NCI-H1092 (cell line): ENCODE measurements around the gene AGBL1.

Experiments
- DNase-seq: peaks from one replicate; lab custom pipeline; 2025; lab: John Stamatoyannopoulos, UW

The AGBL1 gene

DNA sequence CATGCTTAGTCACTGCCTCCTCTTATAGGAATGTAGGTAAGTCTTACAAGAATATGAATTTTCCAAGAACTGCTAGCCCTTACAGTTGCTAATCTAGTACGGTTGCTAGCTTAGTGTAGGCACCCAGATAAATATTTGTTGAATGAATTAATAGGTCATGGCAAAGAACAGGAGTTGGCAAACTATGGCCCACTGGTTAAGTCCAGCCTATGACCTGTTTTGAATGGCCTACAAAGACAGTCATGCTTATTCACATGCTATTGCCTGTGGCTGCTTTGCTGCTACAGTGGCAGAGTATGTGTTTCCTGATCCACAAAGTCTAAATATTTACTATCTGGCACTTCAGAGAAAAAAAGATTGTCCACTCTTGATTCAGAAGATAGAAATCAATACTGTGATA is 631.8 kb downstream of the AGBL1 start:
- DNase-seq, result no peak

DNA sequence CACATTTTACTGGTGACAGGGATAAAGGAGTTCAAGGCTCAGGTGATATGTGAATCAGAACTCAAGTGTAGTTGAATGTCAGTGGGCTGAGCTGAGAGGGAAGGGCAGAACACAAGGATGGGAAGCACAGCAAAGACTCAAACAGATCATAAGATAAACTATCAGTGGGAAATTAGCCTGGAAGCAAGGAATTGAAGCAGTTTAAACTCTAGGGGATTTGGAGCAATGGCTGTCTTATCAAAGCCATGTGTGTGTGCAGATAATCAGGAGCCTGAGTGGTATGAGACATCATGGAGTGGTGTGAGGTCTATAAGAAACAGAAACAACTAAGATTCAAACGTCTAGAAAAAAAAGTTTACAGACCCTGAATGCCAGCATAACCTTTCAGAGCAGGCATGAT is 634.6 kb downstream of the AGBL1 start:
- DNase-seq, result no peak

DNA sequence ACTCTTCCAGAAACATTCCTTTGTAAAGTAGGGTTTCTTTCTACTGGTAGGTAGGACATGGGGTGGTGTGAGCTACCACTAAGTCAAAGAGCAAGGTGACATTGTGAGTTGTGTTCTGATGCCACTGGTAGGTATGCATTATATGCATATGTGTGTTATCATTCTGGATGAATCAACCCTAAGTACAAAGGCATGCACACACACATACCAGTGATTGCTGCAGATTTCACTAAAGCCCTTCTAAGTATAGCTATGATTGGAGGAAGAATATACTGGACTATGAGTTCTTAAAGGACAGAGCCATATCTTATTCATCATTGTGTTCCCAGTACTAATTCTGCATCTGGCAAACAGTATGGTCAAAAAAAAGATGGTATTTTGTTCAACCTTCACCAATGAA is 646.0 kb downstream of the AGBL1 start:
- no peak for DNase-seq

DNA sequence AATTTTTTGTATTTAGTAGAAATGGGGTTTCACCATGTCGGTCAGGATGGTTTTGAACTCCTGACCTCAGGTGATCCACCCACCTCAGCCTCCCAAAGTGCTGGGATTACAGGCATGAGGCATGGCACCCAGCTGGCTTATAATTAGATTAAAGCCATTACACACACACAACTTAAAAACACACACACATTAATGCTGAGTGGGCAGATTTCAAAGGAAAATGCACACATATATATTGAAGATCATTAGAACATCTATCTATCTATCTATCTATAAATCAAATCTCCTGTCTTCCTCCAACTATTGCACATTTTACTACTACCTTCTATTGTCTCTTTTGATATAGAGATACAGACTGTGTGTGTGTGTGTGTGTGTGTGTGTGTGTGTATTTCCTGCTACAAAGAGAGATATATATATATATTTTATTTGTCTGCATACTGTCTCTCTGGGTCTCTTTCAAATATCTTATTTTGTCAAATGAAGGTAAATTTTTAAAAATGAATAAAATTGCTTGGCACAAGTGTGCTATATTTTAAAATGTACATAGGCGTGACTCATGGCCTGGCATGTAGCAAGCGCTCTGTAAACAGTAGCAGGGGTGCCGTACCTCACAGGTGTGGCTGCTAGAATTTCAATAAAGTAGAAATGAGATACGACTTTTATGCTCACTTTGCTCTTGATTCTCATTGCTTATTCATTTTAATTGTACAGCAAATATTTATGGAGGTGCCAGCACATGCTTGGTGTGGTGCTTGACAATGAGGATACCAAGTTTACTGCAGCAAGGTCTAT is 655.8 kb downstream of the AGBL1 start:
- DNase-seq, result no peak

DNA sequence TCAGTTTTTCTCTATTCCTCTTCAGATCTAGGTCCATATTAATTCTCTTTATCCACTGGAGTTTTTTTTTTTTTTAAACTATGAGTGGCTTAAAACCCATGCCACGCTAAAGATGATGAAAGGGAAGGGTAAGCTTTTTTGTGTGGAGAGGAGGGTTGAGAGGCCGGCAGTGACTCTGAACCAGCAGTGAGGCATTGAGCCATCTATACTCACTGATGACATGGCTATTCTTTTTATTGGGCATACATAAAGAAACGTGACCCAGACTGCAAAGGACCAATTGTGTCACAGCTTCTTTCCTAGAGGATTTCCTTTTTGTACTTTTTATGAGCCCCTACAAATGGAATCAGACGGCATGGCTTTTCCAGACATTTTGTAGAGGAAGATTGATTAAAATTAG is 662.2 kb downstream of the AGBL1 start:
- DNase-seq, result no peak

DNA sequence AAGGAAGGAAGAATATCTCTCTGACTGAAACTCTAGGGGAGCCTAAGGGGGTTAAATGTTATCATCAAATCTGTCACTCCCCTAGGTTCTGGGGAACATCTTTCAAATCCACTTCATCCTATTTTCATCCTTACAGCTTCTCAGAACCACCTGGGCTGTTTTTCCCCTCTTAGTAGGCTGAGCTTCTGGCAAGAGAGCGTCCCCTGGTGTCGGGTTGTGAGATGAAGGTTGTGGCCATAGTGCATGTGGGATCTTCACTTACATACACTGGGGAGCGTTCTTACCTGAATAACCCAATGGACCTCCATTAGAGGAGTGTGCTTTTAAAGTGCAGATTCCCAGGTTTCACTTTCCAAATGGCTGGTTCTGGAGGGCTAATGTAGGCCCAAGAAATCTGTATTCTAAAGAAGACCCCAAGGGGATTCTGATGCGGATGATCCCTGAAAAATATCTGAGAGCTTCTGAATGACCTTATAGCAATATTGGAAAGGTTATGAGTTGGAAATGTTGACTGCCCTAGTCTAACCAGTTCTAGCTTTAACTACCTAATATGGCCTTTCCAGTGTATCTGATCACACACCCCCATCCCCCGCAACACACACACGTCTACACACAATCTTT is 663.7 kb downstream of the AGBL1 start:
- no peak for DNase-seq

DNA sequence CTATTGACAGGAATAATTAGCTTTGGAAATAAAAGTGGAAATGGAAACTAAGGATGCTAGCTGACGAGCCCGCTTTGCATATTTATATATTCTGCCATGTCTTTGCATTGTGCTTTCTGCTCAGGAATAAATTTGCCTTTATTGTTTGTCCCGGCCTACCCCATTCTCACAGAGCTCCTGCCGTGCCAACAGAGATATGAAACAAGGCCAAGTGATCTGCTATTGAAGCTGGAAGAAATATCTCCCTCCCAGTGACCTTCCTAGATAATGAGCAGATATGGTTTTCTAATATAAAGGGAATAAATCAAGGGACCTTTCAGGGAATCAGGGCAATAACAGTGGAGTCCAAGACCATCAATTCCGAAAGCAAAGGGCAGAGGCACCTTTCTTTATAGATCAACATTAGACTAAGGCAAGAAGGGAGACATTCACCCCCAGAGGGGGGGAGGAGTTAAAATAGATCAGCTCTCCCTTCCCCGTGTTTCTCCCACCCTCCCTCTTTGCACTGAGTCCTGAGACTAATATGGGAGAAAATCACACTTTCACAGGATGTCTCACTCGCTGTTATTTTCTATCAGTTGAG is 664.6 kb downstream of the AGBL1 start:
- DNase-seq, result no peak

DNA sequence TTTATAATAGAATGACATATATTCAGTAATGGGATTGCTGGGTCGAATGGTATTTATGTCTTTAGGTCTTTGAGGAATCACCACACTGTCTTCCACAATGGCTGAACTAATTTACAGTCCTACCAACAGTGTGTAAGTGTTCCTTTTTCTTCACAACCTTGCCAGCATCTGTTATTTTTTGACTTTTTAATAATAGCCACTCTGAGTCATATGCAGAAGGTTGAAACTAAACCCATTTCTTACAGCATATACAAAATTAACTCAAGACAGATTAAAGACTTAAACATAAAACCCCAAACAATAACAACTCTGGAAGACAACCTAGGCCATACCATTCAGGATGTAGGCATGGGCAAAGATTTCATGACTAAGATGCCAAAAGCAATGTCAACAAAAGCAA is 671.4 kb downstream of the AGBL1 start:
- no peak for DNase-seq

DNA sequence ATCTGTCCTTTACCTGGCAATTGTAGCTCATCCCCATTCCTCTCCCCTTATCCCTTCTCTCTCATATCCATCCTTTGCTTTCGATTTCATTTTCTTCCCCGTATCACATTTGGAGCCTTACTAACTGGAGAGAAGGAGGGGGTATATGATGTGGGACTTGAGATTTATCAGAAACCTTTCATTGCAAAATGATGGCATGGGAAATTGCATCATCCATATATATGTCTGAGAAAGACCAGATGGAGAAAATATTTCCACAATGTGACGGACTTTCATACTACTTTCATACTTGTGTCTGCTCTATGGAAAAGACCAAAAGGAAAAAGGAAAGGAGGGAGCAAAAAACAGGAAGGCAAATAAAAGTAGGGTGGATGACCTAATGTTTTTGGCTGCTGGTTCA is 675.2 kb downstream of the AGBL1 start:
- DNase-seq, result no peak

DNA sequence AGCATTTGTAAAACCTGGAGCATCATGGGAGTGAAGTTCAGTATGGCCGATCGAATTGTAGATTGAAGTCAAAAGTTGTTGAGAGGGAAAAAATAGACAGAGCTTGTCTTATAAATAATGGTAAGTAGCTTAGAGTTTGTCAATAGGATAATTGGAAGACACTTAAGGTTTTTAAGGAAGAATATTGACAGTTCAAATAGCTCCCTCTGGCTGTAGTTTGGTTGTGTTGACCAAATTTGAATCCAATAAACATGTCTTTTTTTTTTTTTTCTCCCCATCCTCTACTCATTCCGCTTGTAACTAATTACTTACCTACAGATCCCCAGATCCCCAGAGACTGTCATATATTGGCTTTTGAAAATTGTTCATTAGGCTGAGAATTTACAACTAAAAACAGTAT is 677.0 kb downstream of the AGBL1 start:
- DNase-seq, result no peak

DNA sequence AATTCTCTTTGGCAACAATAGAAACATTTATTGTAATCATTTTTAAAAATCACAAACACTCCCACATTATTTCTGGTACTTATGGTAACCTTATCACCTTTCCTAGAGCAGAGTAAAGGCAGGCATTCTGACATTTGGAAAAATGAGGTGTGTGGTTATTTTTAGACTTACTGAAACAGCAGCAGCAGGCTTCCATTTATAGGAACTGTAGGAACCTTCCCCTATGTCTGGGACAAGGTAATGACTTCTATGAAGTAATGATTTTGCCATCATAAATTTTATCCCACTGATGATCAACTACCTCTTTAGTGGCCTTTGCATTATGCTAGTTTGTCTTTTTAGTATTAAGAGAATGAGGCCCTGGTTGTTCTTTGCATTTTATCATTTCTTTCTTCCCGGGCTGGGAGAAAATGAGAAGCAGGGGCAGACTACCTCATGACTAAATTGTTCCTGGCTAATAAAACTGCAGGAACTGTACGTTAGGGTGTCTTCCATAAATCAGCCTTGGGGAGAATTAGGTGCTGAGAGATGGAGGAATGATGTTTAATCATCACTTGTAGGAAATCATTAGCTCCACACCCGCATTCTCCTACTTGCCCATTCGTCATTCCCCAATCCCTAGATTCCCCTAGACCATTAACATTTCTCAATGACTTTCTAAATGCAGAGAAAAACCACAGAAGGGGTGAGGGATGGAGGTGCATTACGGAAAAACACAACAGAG is 680.3 kb downstream of the AGBL1 start:
- DNase-seq, result no peak

DNA sequence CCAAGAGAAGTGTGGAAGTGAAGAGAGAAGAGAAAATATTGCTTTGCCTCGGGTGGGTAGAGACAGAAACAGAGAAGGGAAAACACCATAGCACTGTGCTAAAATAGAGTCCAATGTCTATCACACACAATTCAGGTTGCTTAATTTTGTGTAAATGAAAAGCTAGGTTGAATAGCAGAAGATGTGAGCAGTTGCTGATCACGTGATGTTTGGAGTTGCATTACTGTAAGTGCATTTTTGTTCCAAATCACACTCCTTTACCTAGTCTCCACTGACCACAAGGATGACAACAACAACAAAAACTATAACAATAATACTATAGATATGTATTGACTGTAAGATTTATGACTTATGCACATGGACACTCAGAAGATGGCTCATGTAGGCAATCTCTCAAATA is 683.2 kb downstream of the AGBL1 start:
- no peak for DNase-seq

DNA sequence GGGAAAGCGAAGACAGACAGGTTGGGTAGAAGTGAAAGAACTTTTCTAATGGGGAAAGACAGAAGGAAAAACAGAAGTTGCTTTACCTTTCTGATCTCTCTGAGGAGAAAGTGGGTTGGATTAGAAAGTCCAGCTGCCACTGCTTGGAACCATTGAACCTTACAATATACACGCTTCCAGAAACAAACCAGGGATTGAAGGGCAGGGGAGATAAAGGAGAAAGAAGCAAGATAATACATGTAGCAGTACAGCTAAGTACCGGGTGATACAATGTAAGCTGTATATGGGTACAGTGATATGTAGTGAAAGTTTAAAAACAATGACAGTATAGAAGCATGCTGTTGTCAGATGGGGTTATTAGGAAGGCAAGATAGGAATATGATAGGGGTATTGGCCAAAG is 684.4 kb downstream of the AGBL1 start:
- DNase-seq, result no peak

DNA sequence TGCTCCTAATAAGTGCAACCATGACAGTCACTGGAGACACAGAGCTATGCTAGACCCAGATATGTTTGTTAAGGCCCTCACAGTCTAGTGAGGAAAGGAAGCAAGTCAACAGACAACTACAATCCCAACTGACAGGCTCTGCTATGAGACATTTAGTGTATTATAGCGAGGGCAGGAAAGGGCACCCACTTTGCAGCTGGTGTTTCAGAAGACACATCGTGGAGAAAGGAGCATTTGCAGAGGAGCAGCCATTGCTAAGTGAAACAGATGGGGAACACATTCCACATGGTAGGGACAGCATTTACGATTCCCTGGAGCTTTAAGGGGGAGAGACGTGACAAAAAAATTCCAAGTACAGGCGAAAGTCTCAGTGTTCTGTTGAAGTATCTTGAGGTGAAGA is 685.6 kb downstream of the AGBL1 start:
- DNase-seq, result no peak

DNA sequence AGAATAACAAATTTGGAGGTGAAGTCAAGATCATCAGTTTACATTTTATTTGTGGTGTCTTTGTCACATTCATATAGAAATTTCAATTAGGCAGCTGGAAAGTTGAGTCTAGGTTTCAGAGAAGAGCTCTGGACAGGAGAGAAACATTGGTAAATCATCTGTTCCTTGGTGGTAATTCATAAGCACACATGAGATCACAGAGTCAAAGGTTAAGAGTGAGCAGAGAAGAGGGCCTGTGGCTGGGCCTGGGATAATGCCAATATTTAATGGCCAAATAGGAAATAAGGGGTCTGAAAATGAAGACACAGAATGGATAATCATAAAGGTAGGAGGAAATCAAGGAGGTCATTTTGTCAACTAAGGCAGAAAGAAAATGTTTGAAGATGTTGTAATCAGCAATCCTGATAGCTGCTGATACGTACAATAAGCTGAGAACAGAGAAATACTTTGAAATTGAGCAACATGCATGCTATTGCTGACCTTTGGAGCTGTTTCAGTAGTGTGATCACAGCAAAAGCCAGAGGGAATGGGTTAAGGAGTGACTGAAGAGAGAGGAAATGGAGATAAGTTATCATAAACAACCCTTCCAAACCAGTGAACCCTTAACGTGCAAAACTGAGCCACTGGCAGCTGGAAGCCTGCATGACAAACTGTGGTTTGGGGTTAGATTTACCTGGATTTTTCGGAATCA is 692.8 kb downstream of the AGBL1 start:
- no peak for DNase-seq

DNA sequence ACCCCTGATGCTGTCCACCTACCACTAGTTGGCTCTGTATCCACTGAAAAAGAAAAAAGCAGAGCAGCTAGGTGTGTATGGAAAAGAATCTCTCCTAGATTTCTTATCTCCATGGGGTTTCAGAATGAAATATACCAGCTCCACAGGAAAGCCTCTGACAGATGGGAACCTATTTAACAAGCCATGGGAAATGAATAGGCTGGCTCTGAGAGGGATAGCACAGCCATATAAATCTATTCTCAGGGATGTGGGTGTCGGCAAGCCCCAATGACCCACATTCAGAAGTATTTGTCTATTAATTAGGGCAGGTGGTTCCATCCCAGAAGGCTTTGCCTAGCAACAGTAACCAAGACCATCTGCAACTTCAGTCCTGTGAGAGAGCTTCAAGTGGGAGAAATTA is 694.1 kb downstream of the AGBL1 start:
- peak; percentile 6 for DNase-seq

DNA sequence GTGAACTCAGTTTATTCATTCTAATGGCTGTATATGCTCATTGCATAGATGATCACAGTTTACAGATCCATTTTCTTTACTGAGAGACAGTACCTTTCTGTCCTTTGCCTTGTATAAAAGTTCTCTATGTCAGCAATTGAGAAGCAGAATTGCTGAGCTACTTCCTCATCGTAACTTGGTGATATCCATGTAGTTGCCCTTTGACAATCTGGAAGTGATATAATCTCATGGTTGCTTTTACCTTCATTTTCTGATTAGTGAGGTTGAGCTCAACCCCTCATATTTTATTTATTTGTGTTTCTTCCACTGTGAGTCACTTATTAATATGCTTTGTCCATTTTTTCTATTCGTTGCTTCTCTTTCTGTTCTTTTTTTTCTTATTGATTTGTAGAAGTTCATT is 696.5 kb downstream of the AGBL1 start:
- no peak for DNase-seq

DNA sequence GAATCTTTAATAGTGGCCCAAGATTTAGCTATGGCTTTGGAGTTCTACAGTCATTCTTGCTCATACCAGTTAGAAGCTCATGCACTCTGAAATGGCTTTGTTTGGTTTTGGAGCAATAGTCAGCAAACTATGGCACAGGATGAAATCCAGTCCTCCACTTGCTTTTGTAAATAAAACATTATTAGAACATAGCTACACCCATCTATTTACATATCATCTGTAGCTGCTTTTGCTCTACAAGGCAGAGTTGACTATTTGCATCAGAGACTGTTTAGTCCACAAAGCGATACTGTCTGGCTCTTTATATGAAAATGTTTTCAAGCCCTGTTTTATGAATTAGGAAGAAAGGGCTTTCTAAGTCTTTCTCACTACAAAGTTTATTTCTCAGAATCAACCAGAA is 716.9 kb downstream of the AGBL1 start:
- DNase-seq, result no peak

DNA sequence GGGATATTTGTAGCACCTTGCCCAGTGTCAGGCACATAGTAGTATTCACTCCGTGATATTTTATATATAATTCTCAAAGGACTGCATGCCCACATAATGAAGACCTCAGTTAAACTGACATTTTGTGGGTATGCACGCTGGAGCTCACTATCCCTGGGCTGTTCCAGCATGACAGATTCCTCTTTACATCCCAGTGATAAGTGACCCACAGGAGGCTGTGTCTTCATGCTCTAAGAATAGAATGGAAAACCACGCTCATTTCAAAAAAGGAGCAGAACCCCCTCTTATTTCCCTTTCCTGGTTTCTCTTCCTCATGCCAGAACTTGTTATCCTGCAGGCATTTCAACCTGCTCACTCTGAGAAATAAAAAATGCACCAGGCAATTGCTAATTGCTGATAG is 717.5 kb downstream of the AGBL1 start:
- DNase-seq, result no peak

DNA sequence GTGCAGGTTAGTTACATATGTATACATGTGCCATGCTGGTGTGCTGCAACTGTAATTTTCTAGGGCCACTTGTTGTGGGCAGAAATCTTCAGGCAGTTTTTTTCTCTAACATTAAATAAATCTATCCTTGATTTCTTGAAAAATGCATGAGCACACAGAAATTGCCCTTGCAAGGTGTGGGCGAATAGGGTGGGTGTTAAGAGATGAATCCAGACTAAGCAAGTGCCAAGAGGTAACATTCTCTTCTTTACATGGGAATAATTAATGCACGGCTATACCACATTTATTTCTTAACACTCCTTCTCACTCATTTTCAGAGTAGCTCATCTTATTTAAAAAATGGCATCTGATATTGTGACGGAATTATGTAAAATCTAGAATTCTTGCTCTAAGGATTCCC is 719.6 kb downstream of the AGBL1 start:
- no peak for DNase-seq

DNA sequence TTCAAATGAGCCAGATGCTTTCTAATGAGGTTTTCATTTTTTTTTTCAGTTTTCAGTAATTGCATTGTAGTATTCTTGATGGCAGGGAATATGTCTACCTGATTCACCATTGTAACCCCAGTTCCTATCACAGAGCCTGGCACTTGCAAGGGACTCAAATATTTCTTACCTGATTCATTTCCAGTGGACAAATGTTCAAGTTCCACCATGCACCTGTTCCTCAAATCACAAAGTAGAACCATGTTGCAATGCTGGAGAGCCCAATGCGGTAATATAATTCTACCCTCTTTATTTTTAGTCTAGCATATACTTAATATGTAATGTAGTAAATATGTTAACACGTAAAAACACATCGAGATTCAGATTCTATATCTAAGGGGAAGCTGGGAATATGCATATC is 722.6 kb downstream of the AGBL1 start:
- no peak for DNase-seq

DNA sequence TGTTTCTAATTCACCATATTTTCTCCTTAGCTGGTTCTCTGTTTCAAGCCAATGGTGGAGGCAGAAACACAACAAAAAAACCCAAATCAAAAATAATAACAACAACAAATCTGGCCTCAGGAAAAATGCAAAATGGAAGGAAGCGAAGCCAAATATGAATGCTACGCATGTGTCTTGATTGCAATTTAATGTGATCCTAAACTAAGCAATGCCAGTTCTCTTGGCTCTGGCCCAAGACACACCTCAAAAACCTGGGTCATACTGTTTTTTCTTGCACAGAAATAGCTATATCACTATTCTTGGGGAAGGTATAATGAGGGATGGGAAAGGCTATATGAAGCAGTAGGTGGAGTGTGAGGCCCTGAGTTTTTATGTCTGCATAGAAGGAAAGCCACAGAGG is 724.7 kb downstream of the AGBL1 start:
- no peak for DNase-seq
